H54 (cell line): ENCODE results near the gene PRMT7.

Experiments used
- DNase-seq: peaks from one replicate; pipeline ENCODE4 v3.0.0; 2011; ENCODE audit warnings: low spot score, mixed read lengths; ENCODE audit not compliant: insufficient read length
- FAIRE-seq: peaks from 3 replicates; lab custom pipeline; 2011; peaks lifted over from hg19 to GRCh38; lab: Jason Lieb, UNC
- POLR2A ChIP-seq: IDR thresholded peaks from 2 replicates; pipeline ENCODE4 v1.6.1; 2011; ENCODE audit warnings: low read depth, mild to moderate bottlenecking, low read length

PRMT7 gene

GRCh38 chr16:68355447-68356248, 44.8 kb downstream of the PRMT7 start:
- FAIRE-seq = no peak
- DNase-seq = no peak
- TF ChIP-seq POLR2A = no peak

- TF ChIP-seq POLR2A = no peak
- FAIRE-seq = no peak
- DNase-seq = no peak
Measured at GRCh38 chr16:68356249-68356918, 45.6 kb downstream of the PRMT7 start.

- TF ChIP-seq POLR2A = no peak
- FAIRE-seq (no peak), DNase-seq (no peak)
Measured at GRCh38 chr16:68356919-68357286, 46.1 kb downstream of the PRMT7 start.

GRCh38 chr16:68357521-68357922, 46.7 kb downstream of the PRMT7 start:
- FAIRE-seq (no peak), DNase-seq (no peak)
- TF ChIP-seq POLR2A = no peak

GRCh38 chr16:68357923-68358322, 47.1 kb downstream of the PRMT7 start:
- TF ChIP-seq POLR2A = no peak
- FAIRE-seq (no peak), DNase-seq (no peak)

GRCh38 chr16:68358951-68359350, 48.1 kb downstream of the PRMT7 start:
- no peak for TF ChIP-seq POLR2A
- no peak for DNase-seq
- no peak for FAIRE-seq

- no peak for DNase-seq
- FAIRE-seq = no peak
- TF ChIP-seq POLR2A = no peak
Measured at GRCh38 chr16:68359398-68360191, 48.8 kb downstream of the PRMT7 start.

GRCh38 chr16:68360547-68360946, 49.7 kb downstream of the PRMT7 start:
- no peak for DNase-seq
- TF ChIP-seq POLR2A = no peak
- FAIRE-seq = no peak

- no peak for TF ChIP-seq POLR2A
- FAIRE-seq = no peak
Measured at GRCh38 chr16:68360956-68361355, 50.1 kb downstream of the PRMT7 start.

GRCh38 chr16:68361485-68361884, 50.7 kb downstream of the PRMT7 start:
- DNase-seq (no peak), FAIRE-seq (no peak)
- TF ChIP-seq POLR2A = no peak

More at GRCh38 chr16:68360956-68361355, 50.1 kb downstream of the PRMT7 start:
- no peak for DNase-seq

- DNase-seq = no peak
- FAIRE-seq = no peak
- TF ChIP-seq POLR2A = no peak
Measured at GRCh38 chr16:68362262-68362913, 51.6 kb downstream of the PRMT7 start.

- TF ChIP-seq POLR2A = no peak
- FAIRE-seq (no peak), DNase-seq (no peak)
Measured at GRCh38 chr16:68362947-68363657, 52.3 kb downstream of the PRMT7 start.
